A375 (cell line): ENCODE measurements around the gene METTL4. TPM values are rescaled to one million over a fixed set of nuclear protein-coding genes. Genes with fewer than 3 reads are reported as not detected.

Source experiments
- small RNA-seq: library from RNA; depleted of rRNA; stranded (forward); fragments of <200 nt; gene quantifications from one replicate; pipeline ENCODE3, GENCODE V24; 2014
- total RNA-seq: library from RNA; depleted of rRNA; stranded (reverse); fragments of >200 nt; shearing (Covaris generic); gene quantifications from 2 replicates; pipeline ENCODE4 v1.2.3, GENCODE V29; 2014; rRNA removed

The METTL4 gene
- 4.6 and 5.8 TPM in 2 replicates for total RNA-seq

GRCh38 chr18:2571200-2572170 lies at the start of gene METTL4, which contains the start of gene NDC80:
Gene METTL4, minus strand, starts transcription at chr18:2571505. Its CDS starts 4,289 bp downstream, at chr18:2567216.
Gene NDC80, plus strand, starts transcription at chr18:2571557. Its CDS starts 1,429 bp downstream, at chr18:2572986.

Small RNA genes lying within 50 kb of the gene (small RNA-seq; reads per million reads assigned to genes)
- not detected for gene RF00019
- gene RF01233: not detected

Other genes starting within 250 kb of the METTL4 start
- gene NDC80, start 52 bp upstream of the METTL4 start, total RNA-seq: 32.6 and 33.5 TPM in 2 replicates
- 42.6 and 48.3 TPM in 2 replicates for gene SMCHD1, start 84.2 kb upstream of the METTL4 start, total RNA-seq